GM12892 (cell line): Measurements from ENCODE around the gene CHCHD1.

Source experiments
- POLR2A ChIP-seq: IDR thresholded peaks from 2 replicates; pipeline ENCODE4 v1.6.1; 2011; ENCODE audit warnings: low read depth, low read length, control low read depth
- POLR2AphosphoS5 ChIP-seq: IDR thresholded peaks from 2 replicates; pipeline ENCODE4 v1.6.1; 2011; ENCODE audit warnings: low read depth, low read length, control low read depth
- TAF1 ChIP-seq: IDR thresholded peaks from 2 replicates; pipeline ENCODE4 v1.6.1; 2011; ENCODE audit warnings: low read depth, mild to moderate bottlenecking, control low read depth, low read length, borderline replicate concordance

- TF ChIP-seq POLR2A (no peak), TAF1 (no peak), POLR2AphosphoS5 (no peak)
Observed at GRCh38 chr10:73818402-73818801, 36.6 kb downstream of the CHCHD1 start.
